ENCODE data around the gene ZNF385B. TPM values are rescaled to one million over a fixed set of nuclear protein-coding genes. Genes with fewer than 3 reads are reported as not detected.

The ZNF385B gene
- total and polyA plus RNA-seq, 10 of the 15 experiments (the other 5 are each of a cell fraction or from before 2014, with no cell fraction given): not detected

GRCh38 chr2:179612108-179612507 lies 249.3 kb downstream of the ZNF385B start:
- no peak overlapping the region for H3K4me3 ChIP-seq
- H3K9me3 ChIP-seq (replicated peaks; ENCODE audit: control insufficient read depth, insufficient read depth, low read length): no peaks in the 10 kb centered on the region
- no peaks in the 10 kb centered on the region for H3K27me3 ChIP-seq (replicated peaks in 1 of 2; ENCODE audit: control insufficient read depth in 2 of 2, insufficient read depth in 2 of 2, low read length in 1 of 2)
- ChIA-PET POLR2A (no interaction called here), SMC1A (ENCODE audit: uncharacterized antibody, unreplicated experiment) (no interaction called here), CTCF (no interaction called here), RAD21 (ENCODE audit: unreplicated experiment) (no interaction called here)
- FAIRE-seq (no peak), DNase-seq (ENCODE audit: low read depth, low spot score) (no peak), ATAC-seq (no peak)
- in situ Hi-C loops (cut with MboI): no loop called here
- H3K27ac ChIP-seq (ENCODE audit: control insufficient read depth, insufficient read depth): no peak overlapping the region
- no peaks in the 10 kb centered on the region for H4K20me1 ChIP-seq (ENCODE audit: control insufficient read depth, insufficient read depth)
- BruUV-seq (replicated peaks): no TSS peak
- no peak overlapping the region for H2AFZ ChIP-seq (ENCODE audit: control insufficient read depth, low read depth, low read length)
- no peak overlapping the region for H3K9ac ChIP-seq (ENCODE audit: control insufficient read depth, insufficient read depth, low read length)
- intact Hi-C loops (cut with micrococcal nuclease; ENCODE audit: unreplicated experiment): no loop called here
- no peaks in the 10 kb centered on the region for H3K4me1 ChIP-seq (ENCODE audit: control insufficient read depth, insufficient read depth, low read length)
- H3K79me2 ChIP-seq (ENCODE audit: control insufficient read depth, insufficient read depth, low read length): no peaks in the 10 kb centered on the region
- H3K36me3 ChIP-seq (ENCODE audit: control insufficient read depth in 2 of 2, insufficient read depth in 2 of 2, low read length in 1 of 2): no peaks in the 10 kb centered on the region
- 59% methylated on average over 1 of the region's 1 CpG for WGBS (ENCODE audit: insufficient coverage, insufficient replicate concordance, low lambda C conversion rate, missing lambda C conversion rate)
- no peak overlapping the region for H3K4me2 ChIP-seq (ENCODE audit: control insufficient read depth, insufficient read depth)
- TF ChIP-seq BRCA1 (IDR thresholded peaks at IDR 0.05; ENCODE audit: low read depth, low read length) (no peak), FOXK2 (IDR thresholded peaks at IDR 0.05) (no peak), ZBTB4 (CRISPR knock-in tag; IDR thresholded peaks at IDR 0.05) (no peak), STAT3 (IDR thresholded peaks at IDR 0.05; ENCODE audit: low read depth, low read length) (no peak), KDM1A (IDR thresholded peaks at IDR 0.05; ENCODE audit: borderline replicate concordance) (no peak), ELK1 (IDR thresholded peaks at IDR 0.05; ENCODE audit: low read depth, low read length) (no peak), TCF7 (IDR thresholded peaks at IDR 0.05; ENCODE audit: borderline replicate concordance) (no peak), ZNF687 (IDR thresholded peaks at IDR 0.05) (no peak), ZNF384 (IDR thresholded peaks at IDR 0.05; ENCODE audit: borderline replicate concordance, low read depth, low read length) (no peak), PAX8 (IDR thresholded peaks at IDR 0.05) (no peak), WRNIP1 (IDR thresholded peaks at IDR 0.05; ENCODE audit: borderline replicate concordance, low read depth, low read length) (no peak), NKRF (conservative IDR thresholded peaks at IDR 0.05) (no peak), ATF3 (IDR thresholded peaks at IDR 0.05; ENCODE audit: borderline replicate concordance, extremely low read depth, low read depth, low read length) (no peak)
